Bronchial epithelial cell (primary cell): Measurements from ENCODE around the gene PDP2. TPM values are rescaled to one million over a fixed set of nuclear protein-coding genes. Genes with fewer than 3 reads are reported as not detected.
"Not testable (repeated sequence)": the region's sequence is repeated elsewhere in the genome, so short reads cannot be mapped to it uniquely, and the experiment has no call there.

Experiments used
- DNase-seq: peaks from one replicate; pipeline ENCODE4 v3.0.0-alpha.2; 2010; ENCODE audit warnings: low read depth
- FAIRE-seq: peaks from 2 replicates; lab custom pipeline; 2011; peaks lifted over from hg19 to GRCh38; lab: Jason Lieb, UNC
- H3K27me3 ChIP-seq: 2 replicates; pipeline ENCODE4 v1.5.1; 2011; ENCODE audit warnings: low read length; ENCODE audit not compliant: control insufficient read depth, insufficient read depth
- H3K36me3 ChIP-seq: 2 replicates; pipeline ENCODE4 v1.5.1; 2011; ENCODE audit warnings: low read length; ENCODE audit not compliant: control insufficient read depth, insufficient read depth
- H3K4me3 ChIP-seq: 2 replicates; pipeline ENCODE4 v1.5.1; 2011; ENCODE audit warnings: mild to moderate bottlenecking, low read depth, low read length, control low read depth
- total RNA-seq: library from RNA; depleted of rRNA; stranded (reverse); fragments of >200 nt; gene quantifications from 2 replicates; pipeline ENCODE4 v1.2.1, GENCODE V29; 2014
- TF ChIP-seq, protein P1 (sequence below): IDR thresholded peaks from 2 replicates; pipeline ENCODE4 v1.5.1; 2011; ENCODE audit warnings: mild to moderate bottlenecking, moderate library complexity, low read length, control low read depth, inconsistent platforms; ENCODE audit not compliant: insufficient read depth, severe bottlenecking

PDP2 gene
- total RNA-seq, 1 donor from 2014 or later: 9.0 TPM

DNA sequence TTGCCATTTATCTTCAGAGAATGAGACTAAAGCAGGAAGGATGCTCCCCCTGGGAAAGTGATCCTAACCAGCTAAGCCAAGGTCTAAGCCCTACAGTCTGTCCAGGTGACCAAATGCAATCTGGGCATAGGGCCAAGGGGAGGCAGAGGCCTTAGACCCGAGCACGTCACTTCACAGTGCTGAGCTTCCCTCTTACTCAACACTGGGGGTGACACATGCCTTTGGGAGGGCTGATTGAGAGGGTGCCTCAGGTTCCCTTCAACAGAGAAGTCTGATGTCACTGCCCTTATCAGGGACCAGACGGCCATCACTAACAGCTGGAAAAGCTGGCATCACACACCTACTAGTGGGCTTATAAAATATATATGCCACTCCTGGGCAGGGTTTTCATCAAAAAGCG, 49.9 kb downstream of the PDP2 start:
- Histone ChIP-seq H3K27me3 (no peaks in the 10 kb centered on the region), H3K4me3 (no peak overlapping the region), H3K36me3 (peaks cover 3% of the 10 kb centered on the region)
- FAIRE-seq (no peak), DNase-seq (peak; percentile 85)
- TF ChIP-seq, protein P1, sequence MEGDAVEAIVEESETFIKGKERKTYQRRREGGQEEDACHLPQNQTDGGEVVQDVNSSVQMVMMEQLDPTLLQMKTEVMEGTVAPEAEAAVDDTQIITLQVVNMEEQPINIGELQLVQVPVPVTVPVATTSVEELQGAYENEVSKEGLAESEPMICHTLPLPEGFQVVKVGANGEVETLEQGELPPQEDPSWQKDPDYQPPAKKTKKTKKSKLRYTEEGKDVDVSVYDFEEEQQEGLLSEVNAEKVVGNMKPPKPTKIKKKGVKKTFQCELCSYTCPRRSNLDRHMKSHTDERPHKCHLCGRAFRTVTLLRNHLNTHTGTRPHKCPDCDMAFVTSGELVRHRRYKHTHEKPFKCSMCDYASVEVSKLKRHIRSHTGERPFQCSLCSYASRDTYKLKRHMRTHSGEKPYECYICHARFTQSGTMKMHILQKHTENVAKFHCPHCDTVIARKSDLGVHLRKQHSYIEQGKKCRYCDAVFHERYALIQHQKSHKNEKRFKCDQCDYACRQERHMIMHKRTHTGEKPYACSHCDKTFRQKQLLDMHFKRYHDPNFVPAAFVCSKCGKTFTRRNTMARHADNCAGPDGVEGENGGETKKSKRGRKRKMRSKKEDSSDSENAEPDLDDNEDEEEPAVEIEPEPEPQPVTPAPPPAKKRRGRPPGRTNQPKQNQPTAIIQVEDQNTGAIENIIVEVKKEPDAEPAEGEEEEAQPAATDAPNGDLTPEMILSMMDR: no peak

DNA sequence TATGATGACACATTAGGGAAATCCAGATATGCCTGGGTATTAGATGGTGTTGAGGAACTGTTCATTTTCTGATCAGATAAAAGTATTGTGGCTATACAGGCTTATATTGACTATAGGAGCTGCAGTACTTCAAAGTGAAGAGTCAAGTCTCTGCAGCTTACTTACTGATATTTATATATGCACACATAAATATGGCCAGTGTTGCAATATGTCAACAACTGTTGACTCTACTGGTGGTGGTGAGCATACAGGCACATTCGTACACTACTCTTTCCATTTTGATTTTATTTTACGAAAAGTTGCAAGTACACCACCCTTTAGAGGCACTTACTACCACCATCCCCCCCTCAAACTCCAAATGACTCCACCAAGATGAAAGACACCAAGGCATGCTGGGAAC, 51.4 kb downstream of the PDP2 start:
- FAIRE-seq (no peak), DNase-seq (no peak)
- TF ChIP-seq, protein P1: no peak
- Histone ChIP-seq H3K4me3 (no peak overlapping the region), H3K27me3 (no peaks in the 10 kb centered on the region), H3K36me3 (peaks cover 3% of the 10 kb centered on the region)

DNA sequence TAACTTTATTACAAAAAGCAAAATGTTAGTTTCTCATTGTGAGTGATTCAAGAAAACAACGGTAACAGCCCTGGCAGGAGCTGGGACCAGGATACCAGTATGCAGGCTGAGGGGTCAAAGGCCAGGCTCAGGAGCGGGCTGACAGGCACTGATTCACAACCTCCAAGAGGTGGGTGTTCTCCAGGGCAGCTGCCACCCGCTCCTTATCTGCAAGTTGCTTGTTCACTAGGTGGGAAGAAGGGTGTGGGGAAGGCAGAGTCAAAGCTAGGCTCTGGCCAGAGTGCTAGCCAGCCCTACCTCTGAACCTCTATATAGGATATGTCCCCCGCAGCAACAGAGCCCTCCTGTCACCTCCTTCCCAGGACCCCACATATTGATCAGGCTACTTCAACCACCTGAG, 51.8 kb downstream of the PDP2 start:
- Histone ChIP-seq H3K4me3 (no peak overlapping the region), H3K36me3 (peaks cover 3% of the 10 kb centered on the region), H3K27me3 (no peaks in the 10 kb centered on the region)
- FAIRE-seq (no peak), DNase-seq (no peak)
- TF ChIP-seq, protein P1: no peak

DNA sequence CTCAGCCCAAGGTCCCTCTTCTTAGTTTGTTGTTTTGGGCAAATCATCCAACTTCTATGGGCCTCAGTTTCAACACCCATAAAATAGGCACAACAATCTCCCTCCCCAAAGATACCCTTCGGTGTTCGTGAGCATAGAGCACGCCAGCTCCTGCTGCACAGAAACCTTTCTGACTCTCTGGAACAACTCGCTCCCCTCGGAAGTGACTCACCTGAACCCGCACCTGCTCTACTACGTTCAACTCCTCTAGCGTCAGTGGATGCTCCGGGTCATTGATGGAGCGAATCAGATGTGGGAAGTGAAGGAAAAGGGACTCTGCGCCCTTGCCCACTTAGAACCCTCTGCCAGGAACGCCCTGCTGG, 53.4 kb downstream of the PDP2 start:
- Histone ChIP-seq H3K36me3 (peaks cover 12% of the 10 kb centered on the region), H3K27me3 (no peaks in the 10 kb centered on the region), H3K4me3 (peak overlapping the region; percentile 95)
- FAIRE-seq (no peak), DNase-seq (peak; percentile 62)
- TF ChIP-seq, protein P1: no peak

DNA sequence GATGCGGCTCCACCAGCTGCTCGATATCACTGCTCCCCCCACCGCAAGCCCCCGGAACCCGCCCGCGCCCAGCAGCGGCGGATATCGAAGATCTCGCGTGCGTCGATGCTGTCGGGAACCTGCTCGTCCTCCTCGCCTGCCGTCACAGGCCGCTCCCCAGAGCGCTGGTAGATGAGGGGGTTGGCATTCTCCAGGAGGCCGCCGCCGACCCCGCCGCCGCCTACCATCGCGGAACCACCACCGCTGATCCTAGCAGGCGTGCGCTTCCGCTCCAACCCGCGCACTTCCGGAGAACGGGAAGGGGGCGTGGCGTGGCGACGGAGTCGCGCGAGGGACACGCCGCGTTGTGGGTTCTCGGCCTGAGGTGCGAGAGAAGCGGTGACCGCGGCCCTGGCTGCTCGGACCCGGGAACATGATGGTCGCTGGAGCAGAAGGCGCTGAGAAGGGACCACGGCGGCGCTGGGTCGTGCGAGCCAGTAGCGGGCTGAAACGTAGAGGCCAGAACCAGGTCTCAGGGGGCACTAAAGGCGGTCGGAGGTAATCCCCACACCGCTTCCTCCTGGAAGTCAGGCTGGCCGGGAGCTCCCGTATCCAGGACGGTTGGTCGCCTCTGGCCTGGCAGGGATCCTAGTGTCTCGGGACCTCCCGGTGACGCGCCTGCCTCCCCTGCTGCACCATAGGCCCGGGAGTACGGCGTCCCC, 54.0 kb downstream of the PDP2 start, which contains the start of gene CIAO2B:
TSS of gene CIAO2B (minus strand) at position 265 of the 701 bp plus-strand sequence. CDS start at position 227, 38 bp downstream.
- FAIRE-seq (no peak), DNase-seq (peak; percentile 56)
- Histone ChIP-seq H3K36me3 (peaks cover 15% of the 10 kb centered on the region), H3K27me3 (no peaks in the 10 kb centered on the region), H3K4me3 (peak within 1 kb of the TSS; percentile 95)
- TF ChIP-seq, protein P1: no peak

DNA sequence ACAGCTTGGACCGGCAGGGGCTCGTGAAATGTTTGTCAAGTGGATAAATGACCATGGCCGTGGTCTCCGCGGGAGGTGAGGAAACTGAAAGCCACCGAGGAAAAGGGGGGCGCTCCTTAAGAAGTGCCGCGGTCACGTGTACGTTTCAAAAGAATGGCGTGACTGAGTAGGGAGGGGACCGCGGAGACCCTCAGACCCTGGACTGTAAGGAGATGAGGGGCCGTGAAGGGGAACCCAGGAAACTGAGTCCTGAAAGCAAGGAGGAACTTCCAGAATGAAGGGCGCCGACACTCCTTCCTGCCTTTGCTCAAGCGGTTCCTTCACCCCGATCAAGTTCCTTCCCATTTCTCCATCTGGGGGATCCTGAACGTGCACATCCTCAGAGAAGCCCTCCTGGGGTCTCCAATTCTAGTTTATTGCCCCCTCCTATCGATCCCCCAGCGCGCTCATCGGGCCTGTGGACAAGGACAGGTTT, 54.6 kb downstream of the PDP2 start:
- DNase-seq, FAIRE-seq, H3K27me3 ChIP-seq: not testable (repeated sequence)
- H3K4me3 ChIP-seq: peak overlapping the region; percentile 95
- peaks cover 18% of the 10 kb centered on the region for H3K36me3 ChIP-seq
